Omental fat pad (tissue), 4 donors: ENCODE measurements around the gene PLEKHA6. TPM values are rescaled to one million over a fixed set of nuclear protein-coding genes. Genes with fewer than 3 reads are reported as not detected.
A peak's percentile ranks its signal among the peaks of the same experiment; 100 is the strongest.

Source experiments
- ATAC-seq: fragments of 150-250 bp; one replicate; pipeline ENCODE4 v1.9.1; 2016; ENCODE audit warnings: mild to moderate bottlenecking, moderate library complexity; ENCODE audit not compliant: low FRiP score
- DNase-seq: peaks from one replicate; pipeline ENCODE4 v3.0.0-alpha.2; 2019; ENCODE audit warnings: low spot score
- CTCF ChIP-seq, 3 donors: fragments of 450-650 bp; IDR thresholded peaks; one replicate each; pipeline ENCODE4 v1.5.1; 2016 to 2017; ENCODE audit warnings: antibody characterized with exemption in 3 of 3, mild to moderate bottlenecking in 3 of 3, moderate library complexity in 2 of 3
- total RNA-seq, 4 donors: library from RNA; depleted of rRNA; stranded (reverse); fragments of >200 nt; gene quantifications; one replicate each; pipeline ENCODE4 v1.1.0, GENCODE V29; 2016

The PLEKHA6 gene
- total RNA-seq, 4 donors from 2014 or later, result 2.9 to 13.1 (median 7.5) TPM

GRCh38 chr1:204342310-204342709, 17.4 kb downstream of the PLEKHA6 start:
- DNase-seq (no peak), ATAC-seq (no peak)
- no peak for TF ChIP-seq CTCF (IDR thresholded peaks at IDR 0.05)

GRCh38 chr1:204341380-204341779, 18.3 kb downstream of the PLEKHA6 start:
- DNase-seq (no peak), ATAC-seq (no peak)
- no peak for TF ChIP-seq CTCF (IDR thresholded peaks at IDR 0.05)

- ATAC-seq, result no peak
- no peak for TF ChIP-seq CTCF (IDR thresholded peaks at IDR 0.05)
- no peak for DNase-seq
Measured at GRCh38 chr1:204340081-204340889, 19.4 kb downstream of the PLEKHA6 start.

GRCh38 chr1:204339541-204339940, 20.2 kb downstream of the PLEKHA6 start:
- DNase-seq (no peak), ATAC-seq (no peak)
- TF ChIP-seq CTCF (IDR thresholded peaks at IDR 0.05), result no peak

GRCh38 chr1:204338997-204339396, 20.7 kb downstream of the PLEKHA6 start:
- no peak for DNase-seq
- no peak for TF ChIP-seq CTCF (IDR thresholded peaks at IDR 0.05)
- ATAC-seq, result no peak

GRCh38 chr1:204338360-204338759, 21.4 kb downstream of the PLEKHA6 start:
- no peak for ATAC-seq
- TF ChIP-seq CTCF (IDR thresholded peaks at IDR 0.05), result no peak
- no peak for DNase-seq

GRCh38 chr1:204337583-204337982, 22.1 kb downstream of the PLEKHA6 start:
- TF ChIP-seq CTCF (IDR thresholded peaks at IDR 0.05), result no peak
- peak; percentile 66 for ATAC-seq
- DNase-seq, result no peak
